MM.1S (cell line): ENCODE data around the gene PKN1.

ENCODE experiments used
- EZH2phosphoT487 ChIP-seq: fragments of 300-600 bp; sonication (generic); IDR thresholded peaks from 2 replicates; pipeline ENCODE4 v1.6.1; 2018; ENCODE audit warnings: antibody characterized with exemption, low read length
- TF ChIP-seq, protein P1 (sequence below): fragments of 300-600 bp; sonication (generic); IDR thresholded peaks from 2 replicates; pipeline ENCODE4 v1.5.1; 2016; ENCODE audit warnings: antibody characterized with exemption, low read length, mixed read lengths

DNA sequence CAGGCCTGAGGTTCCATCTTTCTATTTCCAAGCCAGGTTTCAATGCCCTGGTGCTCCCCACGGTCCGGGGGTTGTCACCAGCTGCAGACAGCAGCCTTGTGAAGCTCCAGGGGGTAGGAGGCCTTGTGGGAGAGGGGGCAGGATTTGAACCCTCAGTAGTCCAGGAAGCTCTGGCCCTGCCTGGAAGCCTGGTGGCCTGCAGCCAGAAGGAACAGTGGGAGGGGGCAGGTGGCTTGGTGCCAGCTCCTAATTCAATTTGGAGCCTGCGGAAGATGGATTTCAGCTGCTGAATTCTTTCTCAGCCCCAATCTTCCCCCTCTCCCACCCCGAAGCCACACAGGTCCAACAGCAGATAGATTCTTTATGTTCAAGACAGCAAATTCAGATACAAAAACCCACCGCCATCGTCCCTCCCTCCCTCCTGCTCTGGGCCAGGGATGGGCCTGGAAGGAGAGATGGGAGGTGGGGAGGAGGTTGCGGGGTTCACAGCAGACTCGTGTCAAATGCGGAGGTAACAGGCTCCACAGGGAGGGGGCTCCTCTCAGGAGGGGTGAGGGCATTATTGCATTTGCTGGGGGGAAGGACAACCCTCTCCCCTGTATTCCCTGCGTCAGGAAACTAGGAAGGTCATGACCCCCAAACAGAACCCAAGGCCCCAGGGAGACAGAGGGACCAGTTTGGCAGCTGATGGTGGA lies 44.5 kb downstream of the PKN1 start:
- TF ChIP-seq EZH2phosphoT487 = no peak
- TF ChIP-seq, protein P1, sequence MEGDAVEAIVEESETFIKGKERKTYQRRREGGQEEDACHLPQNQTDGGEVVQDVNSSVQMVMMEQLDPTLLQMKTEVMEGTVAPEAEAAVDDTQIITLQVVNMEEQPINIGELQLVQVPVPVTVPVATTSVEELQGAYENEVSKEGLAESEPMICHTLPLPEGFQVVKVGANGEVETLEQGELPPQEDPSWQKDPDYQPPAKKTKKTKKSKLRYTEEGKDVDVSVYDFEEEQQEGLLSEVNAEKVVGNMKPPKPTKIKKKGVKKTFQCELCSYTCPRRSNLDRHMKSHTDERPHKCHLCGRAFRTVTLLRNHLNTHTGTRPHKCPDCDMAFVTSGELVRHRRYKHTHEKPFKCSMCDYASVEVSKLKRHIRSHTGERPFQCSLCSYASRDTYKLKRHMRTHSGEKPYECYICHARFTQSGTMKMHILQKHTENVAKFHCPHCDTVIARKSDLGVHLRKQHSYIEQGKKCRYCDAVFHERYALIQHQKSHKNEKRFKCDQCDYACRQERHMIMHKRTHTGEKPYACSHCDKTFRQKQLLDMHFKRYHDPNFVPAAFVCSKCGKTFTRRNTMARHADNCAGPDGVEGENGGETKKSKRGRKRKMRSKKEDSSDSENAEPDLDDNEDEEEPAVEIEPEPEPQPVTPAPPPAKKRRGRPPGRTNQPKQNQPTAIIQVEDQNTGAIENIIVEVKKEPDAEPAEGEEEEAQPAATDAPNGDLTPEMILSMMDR = no peak
